Natural killer cell (primary cell): ENCODE data around the gene ABT1. TPM values are rescaled to one million over a fixed set of nuclear protein-coding genes. Genes with fewer than 3 reads are reported as not detected.
A peak's percentile ranks its signal among the peaks of the same experiment; 100 is the strongest.
"Not testable (repeated sequence)": the region's sequence is repeated elsewhere in the genome, so short reads cannot be mapped to it uniquely, and the experiment has no call there.

Experiments used
- ATAC-seq, 3 donors: fragments of 150-1000 bp in 2 of 3; fragments of 200-7000 bp in 1 of 3; cut with Tn5 transposase; 1 replicate in 1 of 3; 2 replicates in 2 of 3; pipeline ENCODE4 v1.10.0; 2021; ENCODE audit warnings: mild to moderate bottlenecking in 2 of 3, moderate library complexity in 2 of 3
- DNase-seq, 2 donors: peaks; one replicate each; pipeline versions ENCODE4 v3.0.0 to v3.0.0-alpha.2; 2013 to 2021; ENCODE audit warnings: mixed read lengths in 1 of 2
- H3K27ac ChIP-seq: one replicate; pipeline ENCODE4 v1.5.1; 2013; ENCODE audit warnings: mild to moderate bottlenecking, low read length
- H3K27me3 ChIP-seq: one replicate; pipeline ENCODE4 v1.6.1; 2013; ENCODE audit warnings: low read length; ENCODE audit not compliant: control insufficient read depth, insufficient read depth
- H3K36me3 ChIP-seq: one replicate; pipeline ENCODE4 v1.6.1; 2013; ENCODE audit warnings: low read length; ENCODE audit not compliant: control insufficient read depth, insufficient read depth
- H3K4me1 ChIP-seq: one replicate; pipeline ENCODE4 v1.6.1; 2013; ENCODE audit warnings: low read length; ENCODE audit not compliant: control insufficient read depth, insufficient read depth
- H3K4me3 ChIP-seq: one replicate; pipeline ENCODE4 v1.5.1; 2013; ENCODE audit warnings: low read length
- H3K9me3 ChIP-seq: one replicate; pipeline ENCODE4 v1.6.1; 2013; ENCODE audit warnings: low read length; ENCODE audit not compliant: control insufficient read depth, insufficient read depth
- H3K27ac Mint-ChIP-seq, 2 donors: one replicate each; pipeline ENCODE4 v1.8.0; 2022; ENCODE audit warnings: mild to moderate bottlenecking in 2 of 2, mixed read lengths in 2 of 2, moderate library complexity in 1 of 2
- H3K27me3 Mint-ChIP-seq, 2 donors: one replicate each; pipeline ENCODE4 v1.8.0; 2022; ENCODE audit warnings: low read depth in 2 of 2, mixed read lengths in 2 of 2
- H3K36me3 Mint-ChIP-seq: one replicate; pipeline ENCODE4 v1.8.0; 2022; ENCODE audit warnings: mixed read lengths
- H3K4me1 Mint-ChIP-seq, 2 donors: one replicate each; pipeline ENCODE4 v1.8.0; 2022; ENCODE audit warnings: mixed read lengths in 2 of 2
- H3K4me3 Mint-ChIP-seq: one replicate; pipeline ENCODE4 v1.8.0; 2022; ENCODE audit warnings: mild to moderate bottlenecking, moderate library complexity, mixed read lengths
- H3K9me3 Mint-ChIP-seq, 2 donors: one replicate each; pipeline ENCODE4 v1.8.0; 2022; ENCODE audit warnings: mixed read lengths in 2 of 2
- WGBS: methylation state at CpG from one replicate; pipeline ENCODE4 v1.1.7; 2013; ENCODE audit warnings: missing lambda C conversion rate; ENCODE audit not compliant: insufficient coverage; 5-methylcytosine and 5-hydroxymethylcytosine counted together
- intact Hi-C: fragments of 100-400 bp; cut with micrococcal nuclease; formaldehyde crosslinking; loops from one replicate; pipeline ENCODE4 v1.14.2; 2022
- total RNA-seq, 4 donors: library from RNA; stranded (reverse); fragments of 120-200 nt in 1 of 4; gene quantifications; one replicate each; pipeline versions ENCODE4 v1.2.3 to v1.2.4, GENCODE V29; 2013 to 2022
- TF ChIP-seq, protein P1 (sequence below): fragments of 200-600 bp; IDR thresholded peaks from one replicate; pipeline ENCODE4 v1.8.0; 2022; ENCODE audit warnings: antibody characterized with exemption

Gene ABT1
- 10 to 100 TPM; 23.9 to 30.7 (median 29.9) TPM for total RNA-seq
- 22.9 TPM for total RNA-seq (2013)

DNA sequence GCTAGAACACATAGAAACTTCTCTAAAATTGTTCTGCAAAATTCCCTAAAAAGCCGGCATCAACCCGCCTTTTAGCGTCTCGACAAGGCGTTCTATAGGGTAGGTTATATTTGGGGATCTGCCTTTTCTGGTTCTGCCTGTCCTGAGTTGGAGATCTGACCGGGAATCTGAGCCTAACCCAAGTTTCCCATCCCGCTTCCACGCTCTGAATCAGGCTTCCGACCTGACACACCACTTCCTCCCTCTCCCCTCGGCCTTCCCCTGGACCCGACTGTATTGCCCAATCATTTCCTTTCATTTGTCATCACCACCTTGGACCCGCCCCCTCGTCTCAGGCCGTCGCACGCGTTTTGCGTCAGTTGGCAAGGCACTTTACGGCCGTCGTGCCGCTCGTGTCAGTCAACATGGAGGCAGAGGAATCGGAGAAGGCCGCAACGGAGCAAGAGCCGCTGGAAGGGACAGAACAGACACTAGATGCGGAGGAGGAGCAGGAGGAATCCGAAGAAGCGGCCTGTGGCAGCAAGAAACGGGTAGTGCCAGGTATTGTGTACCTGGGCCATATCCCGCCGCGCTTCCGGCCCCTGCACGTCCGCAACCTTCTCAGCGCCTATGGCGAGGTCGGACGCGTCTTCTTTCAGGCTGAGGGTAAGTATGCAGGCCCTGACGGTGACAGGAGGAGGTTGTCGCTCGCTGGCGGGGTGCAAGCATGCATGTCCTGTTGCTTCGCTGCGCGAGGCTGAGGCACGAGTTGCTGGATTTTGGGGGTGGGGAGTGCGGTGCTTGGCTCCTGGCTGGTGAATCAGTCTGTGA, at the start of gene ABT1:
Gene ABT1, plus strand, starts transcription at position 375 of the 810 bp plus-strand sequence. Its CDS starts 30 bp downstream, at position 405.
- TF ChIP-seq, protein P1, sequence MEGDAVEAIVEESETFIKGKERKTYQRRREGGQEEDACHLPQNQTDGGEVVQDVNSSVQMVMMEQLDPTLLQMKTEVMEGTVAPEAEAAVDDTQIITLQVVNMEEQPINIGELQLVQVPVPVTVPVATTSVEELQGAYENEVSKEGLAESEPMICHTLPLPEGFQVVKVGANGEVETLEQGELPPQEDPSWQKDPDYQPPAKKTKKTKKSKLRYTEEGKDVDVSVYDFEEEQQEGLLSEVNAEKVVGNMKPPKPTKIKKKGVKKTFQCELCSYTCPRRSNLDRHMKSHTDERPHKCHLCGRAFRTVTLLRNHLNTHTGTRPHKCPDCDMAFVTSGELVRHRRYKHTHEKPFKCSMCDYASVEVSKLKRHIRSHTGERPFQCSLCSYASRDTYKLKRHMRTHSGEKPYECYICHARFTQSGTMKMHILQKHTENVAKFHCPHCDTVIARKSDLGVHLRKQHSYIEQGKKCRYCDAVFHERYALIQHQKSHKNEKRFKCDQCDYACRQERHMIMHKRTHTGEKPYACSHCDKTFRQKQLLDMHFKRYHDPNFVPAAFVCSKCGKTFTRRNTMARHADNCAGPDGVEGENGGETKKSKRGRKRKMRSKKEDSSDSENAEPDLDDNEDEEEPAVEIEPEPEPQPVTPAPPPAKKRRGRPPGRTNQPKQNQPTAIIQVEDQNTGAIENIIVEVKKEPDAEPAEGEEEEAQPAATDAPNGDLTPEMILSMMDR: no peak
- ATAC-seq: peak; percentile 88 to 96 (median 90)
- peaks cover 6 to 10% of the 10 kb centered on the region in 2 donors for H3K4me1 Mint-ChIP-seq
- DNase-seq: peak; percentile 96 to 98
- no peak within 1 kb of the TSS for H3K27ac Mint-ChIP-seq
- no peak within 1 kb of the TSS for H3K4me3 Mint-ChIP-seq
- Histone ChIP-seq H3K27ac (peak within 1 kb of the TSS; percentile 92), H3K36me3 (peaks cover 25% of the 10 kb centered on the region), H3K27me3 (peaks cover 20% of the 10 kb centered on the region), H3K4me3 (peak within 1 kb of the TSS; percentile 79), H3K4me1 (peaks cover 18% of the 10 kb centered on the region), H3K9me3 (no peaks in the 10 kb centered on the region)
- under 1% methylated on average over 51 of the region's 51 CpGs for WGBS
- H3K27me3 Mint-ChIP-seq: peaks cover 0 to 15% of the 10 kb centered on the region in 2 donors
- no peaks in the 10 kb centered on the region for H3K9me3 Mint-ChIP-seq
- intact Hi-C loops: loop anchor here (1.0 to 5.0 kb wide), 2 partner anchors 64 to 536 kb away; a partner anchor contains a TSS
- no peaks in the 10 kb centered on the region for H3K36me3 Mint-ChIP-seq

DNA sequence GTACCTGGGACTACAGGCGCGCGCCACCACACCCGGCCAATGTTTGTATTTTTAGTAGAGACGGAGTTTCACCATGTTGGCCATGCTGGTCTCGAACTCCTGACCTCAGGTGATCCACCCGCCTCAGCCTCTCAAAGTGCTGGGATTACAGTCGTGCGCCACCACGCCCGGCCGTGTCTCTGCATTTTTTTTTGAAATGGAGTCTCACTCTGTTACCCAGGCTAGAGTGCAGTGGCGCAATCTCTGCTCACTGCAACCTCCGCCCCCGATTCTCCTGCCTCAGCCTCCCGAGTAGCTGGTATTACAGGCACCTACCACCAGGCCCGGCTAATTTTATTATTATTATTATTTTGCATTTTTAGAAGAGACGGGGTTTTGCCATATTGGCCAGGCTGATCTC, 49.4 kb upstream of the ABT1 start:
- H3K27me3 Mint-ChIP-seq, H3K4me3 Mint-ChIP-seq, ATAC-seq, H3K27me3 ChIP-seq, H3K4me3 ChIP-seq, H3K9me3 ChIP-seq, H3K9me3 Mint-ChIP-seq, intact Hi-C loops, DNase-seq, H3K27ac Mint-ChIP-seq, H3K4me1 ChIP-seq, H3K27ac ChIP-seq: not testable (repeated sequence)
- H3K36me3 Mint-ChIP-seq: peaks cover 23% of the 10 kb centered on the region
- H3K36me3 ChIP-seq: peaks cover 29% of the 10 kb centered on the region
- peaks cover 24 to 29% of the 10 kb centered on the region in 2 donors for H3K4me1 Mint-ChIP-seq
- 99% methylated on average over 16 of the region's 18 CpGs for WGBS

DNA sequence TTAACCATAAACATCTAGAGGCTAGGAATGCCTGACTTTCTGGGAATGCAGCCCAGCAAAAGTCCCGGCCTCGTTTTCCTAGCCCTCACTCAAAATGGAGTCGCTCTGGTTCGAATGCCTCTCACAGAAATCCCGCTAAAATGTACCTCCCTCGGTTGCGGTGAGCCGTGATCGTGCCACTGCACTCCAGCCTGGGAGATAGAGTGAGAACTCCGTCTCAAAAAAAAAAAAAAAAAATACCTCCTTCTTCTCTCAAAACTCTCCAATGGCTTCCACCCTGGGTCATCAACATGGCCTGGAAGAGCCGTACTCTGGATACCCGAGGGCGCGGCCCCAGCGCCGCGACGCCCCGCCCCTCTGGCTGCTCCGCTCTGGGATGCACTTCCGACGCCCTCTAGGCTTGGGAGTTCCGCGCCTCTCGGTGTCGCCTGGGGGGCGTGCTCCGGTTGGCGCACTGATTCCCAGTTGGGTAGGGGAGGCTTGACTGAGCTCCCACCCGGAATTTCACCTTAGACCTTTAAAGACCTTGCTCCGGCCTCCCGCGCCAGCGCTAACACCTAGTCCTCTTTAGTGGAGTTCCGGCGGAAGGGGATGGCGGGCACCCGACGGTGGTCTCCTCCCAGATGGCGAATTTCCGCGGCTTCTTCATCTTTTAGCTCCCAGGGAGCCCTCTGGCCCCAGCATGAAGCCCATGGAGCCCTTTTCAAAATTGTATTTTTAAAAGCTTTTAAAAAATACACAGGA, 46.3 kb upstream of the ABT1 start:
- H3K27me3 Mint-ChIP-seq: no peaks in the 10 kb centered on the region
- Histone ChIP-seq H3K36me3 (peaks cover 10% of the 10 kb centered on the region), H3K4me1 (peaks cover 23% of the 10 kb centered on the region), H3K27ac (no peak overlapping the region), H3K9me3 (no peaks in the 10 kb centered on the region), H3K27me3 (no peaks in the 10 kb centered on the region), H3K4me3 (peak overlapping the region; percentile 63)
- H3K4me3 Mint-ChIP-seq: no peak overlapping the region
- WGBS: 7% methylated on average over 42 of the region's 42 CpGs
- DNase-seq: peak; percentile 30 to 67
- peak overlapping the region; percentile 23 to 78 for H3K27ac Mint-ChIP-seq
- H3K9me3 Mint-ChIP-seq: no peaks in the 10 kb centered on the region
- peaks cover 15% of the 10 kb centered on the region for H3K36me3 Mint-ChIP-seq
- intact Hi-C loops: loop anchor here (5.0 to 10.0 kb wide), 2 partner anchors 228 to 526 kb away; a partner anchor contains a TSS
- TF ChIP-seq, protein P1: no peak
- peaks cover 11 to 23% of the 10 kb centered on the region in 2 donors for H3K4me1 Mint-ChIP-seq
- ATAC-seq: peak; percentile 20 to 56 (median 39)

DNA sequence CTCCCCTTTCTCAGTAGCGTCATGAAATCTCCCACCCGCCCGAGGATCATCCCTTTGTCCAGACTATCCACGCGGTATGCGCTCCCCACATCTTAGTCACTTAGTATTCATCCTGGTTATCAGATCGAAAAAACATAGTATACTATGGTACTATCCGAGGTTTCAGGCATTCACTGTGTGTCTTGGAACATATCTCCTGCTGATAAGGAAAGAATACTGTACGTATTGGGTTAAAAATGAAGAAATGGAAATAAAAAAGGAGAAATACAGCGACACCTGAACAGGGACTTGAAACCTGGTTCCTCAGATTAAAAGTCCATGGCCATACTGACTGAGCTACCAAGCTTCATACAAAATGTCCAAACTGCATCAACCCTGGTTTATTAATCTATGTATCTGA, 44.5 kb upstream of the ABT1 start:
- Histone ChIP-seq H3K27ac (no peak overlapping the region), H3K9me3 (no peaks in the 10 kb centered on the region), H3K4me3 (no peak overlapping the region), H3K36me3 (no peaks in the 10 kb centered on the region), H3K4me1 (peaks cover 23% of the 10 kb centered on the region), H3K27me3 (no peaks in the 10 kb centered on the region)
- Mint-ChIP-seq H3K4me1 (peaks cover 24 to 25% of the 10 kb centered on the region in 2 donors), H3K9me3 (no peaks in the 10 kb centered on the region), H3K36me3 (no peaks in the 10 kb centered on the region), H3K4me3 (no peak overlapping the region), H3K27ac (no peak overlapping the region), H3K27me3 (no peaks in the 10 kb centered on the region)
- DNase-seq (no peak), ATAC-seq (no peak)
- intact Hi-C loops: loop anchor here (5.0 to 10.0 kb wide), 2 partner anchors 230 to 527 kb away; a partner anchor contains a TSS
- WGBS: 85% methylated on average over 10 of the region's 10 CpGs
- TF ChIP-seq, protein P1: no peak
